Fibroblast of skin of left quadriceps (primary cell): ENCODE results near the gene FIBP.

Experiments
- DNase-seq, 2 experiments: peaks; one replicate each; pipeline ENCODE4 v3.0.0-alpha.2; 2013; ENCODE audit warnings: low read depth in 2 of 2

FIBP gene

GRCh38 chr11:65890324-65891218, 2.3 kb upstream of the FIBP start, which contains the start of gene CCDC85B:
Gene CCDC85B (plus strand): TSS chr11:65890673. CDS start chr11:65890784, 111 bp downstream.
- peak; percentile 89 to 90 for DNase-seq

DNA sequence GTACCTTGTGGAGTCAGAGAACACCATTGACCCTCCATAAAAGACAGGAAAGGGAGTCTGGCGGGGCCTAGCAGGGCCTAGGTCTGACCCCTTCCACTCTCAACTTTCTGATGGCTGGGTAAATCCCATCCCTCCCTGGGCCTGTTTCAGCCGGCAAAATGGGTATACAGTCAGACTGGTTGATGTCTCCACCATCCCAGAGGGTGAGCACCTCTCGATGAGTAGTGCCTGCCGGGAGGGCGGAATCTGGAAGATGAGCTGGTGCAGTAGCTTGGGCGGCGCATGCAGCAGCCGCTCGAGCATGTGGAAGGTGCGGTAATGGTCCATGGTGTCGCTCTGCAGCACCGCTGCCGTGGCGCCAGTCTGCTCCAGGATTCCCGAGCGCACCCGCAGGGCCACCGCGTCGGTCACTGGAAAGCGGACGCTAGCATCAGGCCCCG, 528 bp downstream of the FIBP start:
- DNase-seq = no peak

- no peak for DNase-seq
Observed at GRCh38 chr11:65886826-65887722, 1.2 kb downstream of the FIBP start.

GRCh38 chr11:65885808-65886536, 2.3 kb downstream of the FIBP start:
- no peak for DNase-seq

DNA sequence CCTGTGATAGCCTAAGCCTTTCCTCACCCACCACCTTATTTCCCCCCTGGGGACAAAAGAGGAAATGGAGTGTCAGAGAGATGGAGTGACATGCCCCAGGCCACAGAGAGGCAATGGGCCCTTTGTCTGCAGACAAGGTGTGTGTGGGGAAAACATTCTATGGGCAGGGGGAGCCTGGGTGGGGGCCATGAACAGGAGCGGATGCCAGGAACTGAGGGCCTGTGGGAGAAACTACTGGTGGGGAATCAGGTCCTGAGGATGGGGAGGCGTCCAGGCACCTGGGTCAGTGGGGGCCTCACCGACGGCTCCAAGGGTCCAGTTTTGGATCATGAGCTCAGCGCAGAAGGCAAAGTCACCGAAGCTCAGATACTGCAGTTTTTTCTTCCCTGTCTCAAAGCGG, 3.0 kb downstream of the FIBP start:
- no peak for DNase-seq

GRCh38 chr11:65884716-65885092, 3.6 kb downstream of the FIBP start:
- DNase-seq = no peak

DNA sequence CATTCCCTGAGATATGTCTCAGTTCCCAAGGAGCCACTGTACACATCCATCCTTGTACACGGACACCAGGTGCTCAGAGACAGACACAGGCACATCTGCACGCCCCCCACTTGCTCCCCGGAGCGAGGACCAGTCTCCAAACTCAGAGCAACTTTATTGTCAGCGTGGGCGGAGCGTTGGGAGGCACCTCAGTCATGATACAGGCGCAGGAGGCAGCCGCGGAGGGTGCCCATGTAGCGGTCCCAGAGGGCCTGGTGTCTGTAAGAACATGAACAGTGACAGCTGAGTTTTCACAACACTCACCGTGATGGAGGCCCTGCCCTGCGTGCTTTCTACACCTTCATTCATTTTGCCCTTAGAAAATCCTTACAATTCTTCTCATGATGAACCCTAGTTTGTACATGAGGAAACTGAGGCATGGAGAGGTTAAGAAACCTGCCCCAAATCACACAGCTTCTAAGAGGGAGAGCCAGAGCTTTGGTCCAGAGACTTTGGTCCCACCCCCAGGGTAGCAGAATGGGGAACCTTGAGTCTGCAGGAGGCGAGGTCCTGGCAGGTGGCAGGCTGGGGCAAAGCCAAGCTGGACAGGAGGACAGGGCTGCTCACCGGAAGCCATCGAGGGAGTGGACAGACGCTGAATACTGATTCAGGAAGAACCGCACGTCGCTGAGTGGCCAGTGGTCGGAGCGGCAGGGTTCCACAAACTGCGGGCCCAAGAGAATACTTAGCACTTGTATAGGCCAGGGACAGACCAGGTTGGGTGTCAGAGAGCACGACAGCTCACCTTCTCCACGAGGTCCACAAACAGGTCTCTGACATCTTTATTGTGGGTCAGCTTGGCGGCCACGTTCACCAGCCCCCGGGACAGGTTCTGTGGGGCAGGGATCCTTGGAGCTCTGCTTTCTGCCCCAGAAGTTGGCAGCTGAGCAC, 4.2 kb downstream of the FIBP start:
- no peak for DNase-seq

GRCh38 chr11:65883058-65883761, 5.1 kb downstream of the FIBP start:
- DNase-seq = no peak

DNA sequence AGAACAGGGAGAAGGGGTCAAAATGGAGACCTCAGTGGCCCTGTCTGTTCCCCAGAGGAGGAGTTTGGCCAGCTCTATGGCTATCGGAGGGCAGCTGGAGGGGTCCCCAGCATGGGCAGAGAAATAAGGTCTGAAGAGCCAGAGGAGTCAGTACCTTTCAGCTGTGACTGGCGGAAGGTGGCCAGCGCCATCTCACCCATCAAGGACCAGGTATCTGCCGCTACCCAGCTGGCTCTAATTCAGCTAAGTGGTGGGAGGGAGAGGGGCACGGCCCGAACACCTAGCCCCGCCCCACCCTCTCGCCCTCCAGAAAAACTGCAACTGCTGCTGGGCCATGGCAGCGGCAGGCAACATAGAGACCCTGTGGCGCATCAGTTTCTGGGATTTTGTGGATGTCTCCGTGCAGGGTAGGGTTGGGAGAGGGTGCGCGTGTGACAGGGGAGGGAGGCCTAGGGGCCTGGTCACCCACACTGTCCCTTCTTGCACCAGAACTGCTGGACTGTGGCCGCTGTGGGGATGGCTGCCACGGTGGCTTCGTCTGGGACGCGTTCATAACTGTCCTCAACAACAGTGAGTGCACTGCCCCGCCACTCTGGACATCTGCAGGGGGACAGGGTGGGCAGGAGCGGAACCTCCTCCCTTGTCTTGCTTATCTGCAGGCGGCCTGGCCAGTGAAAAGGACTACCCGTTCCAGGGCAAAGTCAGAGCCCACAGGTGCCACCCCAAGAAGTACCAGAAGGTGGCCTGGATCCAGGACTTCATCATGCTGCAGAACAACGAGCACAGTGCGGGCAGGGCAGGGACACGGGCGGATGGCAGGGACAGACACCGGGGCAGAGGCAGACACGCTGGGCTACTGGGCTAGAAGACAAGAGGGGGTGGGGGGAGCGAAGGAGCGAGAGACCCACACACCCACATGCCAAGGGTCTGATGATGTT, 5.9 kb downstream of the FIBP start:
- DNase-seq = no peak

DNA sequence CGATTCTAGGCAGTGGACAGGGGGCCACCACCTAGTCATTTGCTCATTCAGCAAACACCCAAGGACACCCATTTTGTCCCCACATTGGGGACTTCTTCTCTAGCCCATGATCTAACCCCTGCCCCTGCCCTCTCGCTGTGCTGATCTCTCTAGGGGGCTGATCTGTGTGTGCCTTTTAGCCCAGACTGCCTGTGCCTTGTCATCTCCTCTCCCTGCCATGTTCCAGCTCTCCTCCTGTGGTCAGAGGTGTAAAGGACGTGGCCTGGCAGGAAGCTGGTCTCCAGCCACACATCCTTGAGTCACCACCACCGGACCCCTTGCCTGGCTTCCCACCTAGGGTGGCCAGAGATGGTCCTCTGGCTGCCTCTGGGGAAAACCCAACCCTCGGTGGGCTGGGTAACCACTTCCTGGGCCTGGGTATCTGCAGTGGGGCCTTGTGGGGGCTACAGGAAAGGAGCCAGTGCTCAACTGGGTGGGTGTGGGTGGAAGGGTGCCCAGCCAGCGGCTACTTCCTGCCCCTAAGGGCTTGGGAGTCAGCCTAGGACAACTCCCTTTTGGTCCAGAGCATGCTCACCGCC, 7.3 kb downstream of the FIBP start:
- DNase-seq = no peak

GRCh38 chr11:65880027-65880426, 8.2 kb downstream of the FIBP start:
- DNase-seq = no peak

DNA sequence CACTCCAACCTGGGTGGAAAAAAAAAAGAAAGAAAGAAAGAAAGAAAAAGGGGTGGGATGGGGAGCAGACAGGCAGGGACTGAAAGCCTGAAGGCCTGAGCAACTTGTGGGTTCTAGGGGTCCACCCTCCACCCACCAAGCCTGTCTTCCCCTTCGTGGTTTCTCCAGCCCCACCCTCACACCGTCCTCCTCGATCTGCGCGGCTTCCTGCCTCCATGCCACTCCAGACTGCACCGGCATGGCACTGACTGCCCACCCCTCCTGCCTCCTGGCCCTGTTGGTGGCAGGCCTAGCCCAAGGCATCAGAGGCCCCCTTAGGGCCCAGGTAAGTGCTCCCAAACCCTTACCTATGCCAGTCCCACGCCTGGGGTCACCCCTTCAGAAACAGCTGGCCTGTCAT, 8.7 kb downstream of the FIBP start, which contains the start of gene CTSW:
TSS of gene CTSW (plus strand) at position 221 of the 400 bp plus-strand sequence. CDS start at position 239, 18 bp downstream.
- no peak for DNase-seq

- DNase-seq = peak; percentile 80 to 84
Observed at GRCh38 chr11:65873318-65874156, 14.7 kb downstream of the FIBP start.

DNA sequence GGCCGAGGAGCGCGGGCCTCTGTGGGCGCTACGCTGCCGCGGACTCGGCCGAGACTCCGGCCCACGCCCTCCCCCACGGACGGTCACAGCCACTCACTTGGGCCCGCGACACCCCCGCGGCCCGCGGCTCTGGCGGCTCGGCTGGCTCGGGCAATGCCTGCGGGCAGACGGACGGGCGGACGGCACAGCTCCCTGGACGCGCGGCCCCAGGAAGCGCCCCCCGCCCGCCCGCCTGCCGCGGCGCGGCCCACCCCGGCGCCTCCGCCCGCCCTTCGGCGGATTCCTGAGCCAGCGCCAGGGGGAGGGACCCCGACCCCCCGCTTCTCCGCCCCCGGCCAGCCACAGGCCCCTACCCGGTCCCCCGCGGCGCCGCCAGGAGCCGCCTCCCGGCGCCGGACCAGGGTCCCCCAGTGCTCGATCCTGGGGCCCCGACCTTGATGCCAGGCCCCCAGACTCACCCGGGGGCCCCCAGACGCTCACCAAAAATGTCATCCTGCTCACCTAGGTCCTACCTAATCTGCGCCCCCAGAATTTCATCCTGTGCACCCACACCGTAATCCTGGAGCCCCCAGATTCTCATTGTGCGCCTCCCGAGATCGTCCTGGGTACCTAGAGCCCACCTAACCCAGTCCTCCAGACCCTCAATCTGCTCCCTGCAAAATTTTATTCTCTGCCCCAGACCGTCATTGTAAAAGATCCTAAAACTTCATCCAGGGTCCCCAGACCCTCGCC, 15.5 kb downstream of the FIBP start, which contains the start of gene EFEMP2:
TSS of gene EFEMP2 (minus strand) at position 215 of the 732 bp plus-strand sequence. CDS start 446 bp downstream, outside the sequence.
- DNase-seq = no peak

- no peak for DNase-seq
Observed at GRCh38 chr11:65871811-65872548, 16.3 kb downstream of the FIBP start.
